Measurements from ENCODE around the gene ELAPOR1. TPM values are rescaled to one million over a fixed set of nuclear protein-coding genes. Genes with fewer than 3 reads are reported as not detected.

ELAPOR1 gene
- total and polyA plus RNA-seq, 12 donors, result 0.06 to 0.54 (median 0.30) TPM; not detected in 2

DNA sequence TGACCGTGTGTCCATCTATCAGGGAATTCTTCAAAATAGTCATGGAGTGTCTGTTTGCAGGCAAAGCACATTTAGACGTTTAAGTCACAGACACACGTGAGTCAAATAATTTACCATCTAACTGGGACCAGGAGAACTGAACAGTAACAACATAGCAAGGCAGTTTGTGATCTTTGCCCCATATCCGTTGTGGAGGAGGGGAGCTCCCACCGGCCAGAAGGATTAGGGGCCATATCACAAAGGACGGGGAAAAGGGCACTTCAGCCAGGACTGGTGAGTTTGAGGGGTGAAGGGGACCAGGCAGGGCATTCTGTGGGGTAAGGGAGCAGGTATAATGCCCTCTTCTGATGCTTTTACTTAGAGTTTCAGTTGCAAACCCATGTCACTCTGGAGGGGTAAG is 22.9 kb downstream of the ELAPOR1 start:
- WGBS, 2 donors, result 85 to 88% methylated on average over 6 of the region's 6 CpGs

DNA sequence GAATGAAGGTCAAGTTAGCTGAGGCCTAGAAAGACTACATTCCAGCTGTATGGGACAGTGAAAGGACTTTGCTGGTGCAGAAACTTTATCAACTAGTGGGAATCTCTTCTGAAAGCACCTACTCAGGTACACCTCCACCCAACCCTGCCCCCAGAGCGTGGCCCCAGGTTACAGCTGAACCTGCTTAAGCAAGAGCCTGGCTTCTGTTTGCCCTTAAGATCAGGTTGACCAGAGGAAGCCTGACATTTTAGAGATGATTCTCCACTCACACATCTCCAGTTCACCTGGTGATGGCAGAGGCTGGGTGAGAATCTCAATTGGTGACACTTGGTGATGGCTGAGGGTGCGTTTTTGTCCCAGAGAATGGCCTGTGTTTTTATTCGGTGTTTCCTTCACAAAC is 24.0 kb downstream of the ELAPOR1 start:
- Histone ChIP-seq H3K4me3 (no peak overlapping the region), H3K27ac (no peak overlapping the region), H3K36me3 (no peaks in the 10 kb centered on the region), H3K9me3 (no peaks in the 10 kb centered on the region), H3K27me3 (no peaks in the 10 kb centered on the region), H3K4me1 (peaks cover 0 to 18% (median 13%) of the 10 kb centered on the region in 9 donors)
- DNase-seq (no peak), ATAC-seq (no peak)
- intact Hi-C loops (cut with DNase I), result no loop called here
- TF ChIP-seq, protein P1, sequence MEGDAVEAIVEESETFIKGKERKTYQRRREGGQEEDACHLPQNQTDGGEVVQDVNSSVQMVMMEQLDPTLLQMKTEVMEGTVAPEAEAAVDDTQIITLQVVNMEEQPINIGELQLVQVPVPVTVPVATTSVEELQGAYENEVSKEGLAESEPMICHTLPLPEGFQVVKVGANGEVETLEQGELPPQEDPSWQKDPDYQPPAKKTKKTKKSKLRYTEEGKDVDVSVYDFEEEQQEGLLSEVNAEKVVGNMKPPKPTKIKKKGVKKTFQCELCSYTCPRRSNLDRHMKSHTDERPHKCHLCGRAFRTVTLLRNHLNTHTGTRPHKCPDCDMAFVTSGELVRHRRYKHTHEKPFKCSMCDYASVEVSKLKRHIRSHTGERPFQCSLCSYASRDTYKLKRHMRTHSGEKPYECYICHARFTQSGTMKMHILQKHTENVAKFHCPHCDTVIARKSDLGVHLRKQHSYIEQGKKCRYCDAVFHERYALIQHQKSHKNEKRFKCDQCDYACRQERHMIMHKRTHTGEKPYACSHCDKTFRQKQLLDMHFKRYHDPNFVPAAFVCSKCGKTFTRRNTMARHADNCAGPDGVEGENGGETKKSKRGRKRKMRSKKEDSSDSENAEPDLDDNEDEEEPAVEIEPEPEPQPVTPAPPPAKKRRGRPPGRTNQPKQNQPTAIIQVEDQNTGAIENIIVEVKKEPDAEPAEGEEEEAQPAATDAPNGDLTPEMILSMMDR (IDR thresholded peaks at IDR 0.05), result no peak
- 81 to 93% methylated on average over 3 of the region's 3 CpGs for WGBS, 2 donors

More for the DNA sequence above, 22.9 kb downstream of the ELAPOR1 start:
- ATAC-seq, result no peak
- Histone ChIP-seq H3K27ac (no peak overlapping the region), H3K4me3 (no peak overlapping the region), H3K4me1 (peaks cover 0 to 18% (median 13%) of the 10 kb centered on the region in 9 donors), H3K27me3 (no peaks in the 10 kb centered on the region), H3K9me3 (no peaks in the 10 kb centered on the region), H3K36me3 (no peaks in the 10 kb centered on the region)
- TF ChIP-seq, protein P1 (IDR thresholded peaks at IDR 0.05), result no peak
- DNase-seq, result no peak
- intact Hi-C loops (cut with DNase I), result no loop called here

DNA sequence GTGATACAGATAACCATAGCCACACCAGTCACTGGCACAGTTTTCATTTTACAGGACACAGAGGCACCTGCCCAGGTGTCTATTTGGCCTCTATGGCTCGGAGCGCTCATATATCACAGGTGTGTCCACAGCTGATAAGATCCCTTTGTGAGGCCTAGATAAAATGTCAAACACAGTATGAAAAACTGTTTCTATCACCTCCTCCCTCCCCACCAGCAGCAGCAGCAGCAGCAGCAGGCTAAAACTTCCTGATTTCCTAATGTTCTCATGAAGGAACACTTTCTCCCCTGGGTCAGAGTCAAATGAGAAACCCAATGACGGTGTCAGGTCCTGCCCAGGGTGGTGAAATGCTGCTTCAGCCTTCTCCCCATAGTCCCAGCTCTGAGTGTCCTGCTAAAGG is 24.4 kb downstream of the ELAPOR1 start:
- ATAC-seq (no peak), DNase-seq (no peak)
- Histone ChIP-seq H3K27me3 (no peaks in the 10 kb centered on the region), H3K4me3 (no peak overlapping the region), H3K36me3 (no peaks in the 10 kb centered on the region), H3K27ac (no peak overlapping the region), H3K9me3 (no peaks in the 10 kb centered on the region), H3K4me1 (peaks cover 0 to 17% (median 13%) of the 10 kb centered on the region in 9 donors)
- TF ChIP-seq, protein P1 (IDR thresholded peaks at IDR 0.05), result no peak
- intact Hi-C loops (cut with DNase I), result no loop called here
- WGBS, 2 donors, result 78 to 85% methylated on average over 3 of the region's 3 CpGs

DNA sequence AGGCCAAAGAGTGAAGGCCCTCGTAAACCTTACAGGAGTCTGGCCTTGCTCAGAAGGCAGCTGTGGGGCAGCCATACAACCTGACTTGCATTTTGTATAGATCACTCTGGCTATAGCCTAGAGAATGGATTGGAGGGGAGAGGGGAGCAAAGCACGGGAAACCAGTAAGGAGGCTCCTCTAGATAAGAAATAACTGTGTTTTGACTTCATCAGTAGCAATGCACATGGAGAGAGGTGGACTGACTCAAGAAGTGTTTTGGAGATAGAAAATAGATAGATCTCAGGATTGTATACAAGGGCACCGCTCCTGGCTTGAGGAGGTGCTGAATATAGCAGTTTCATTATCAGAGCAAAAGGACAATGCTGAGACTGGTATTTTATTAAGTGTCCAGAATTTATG is 26.5 kb downstream of the ELAPOR1 start:
- intact Hi-C loops (cut with DNase I), result no loop called here
- H3K27me3 ChIP-seq, result no peaks in the 10 kb centered on the region
- no peaks in the 10 kb centered on the region for H3K4me1 ChIP-seq
- H3K36me3 ChIP-seq, result no peaks in the 10 kb centered on the region
- TF ChIP-seq, protein P1 (IDR thresholded peaks at IDR 0.05), result no peak
- 66 to 75% methylated on average over 3 of the region's 3 CpGs for WGBS, 2 donors
- H3K27ac ChIP-seq, result no peak overlapping the region
- H3K4me3 ChIP-seq, result no peak overlapping the region
- no peaks in the 10 kb centered on the region for H3K9me3 ChIP-seq
- ATAC-seq, result no peak
- no peak for DNase-seq

Measured in heart right ventricle (tissue), 16 donors.